HG03039 (cell line): ENCODE measurements around the gene JDP2.
"Not testable (repeated sequence)": the region's sequence is repeated elsewhere in the genome, so short reads cannot be mapped to it uniquely, and the experiment has no call there.

Source experiments
- ATAC-seq: cut with Tn5 transposase; IDR thresholded peaks from one replicate; pipeline ENCODE4 v1.9.1; 2021; ENCODE audit warnings: mild to moderate bottlenecking, moderate library complexity; ENCODE audit not compliant: unreplicated experiment

The JDP2 gene

GRCh38 chr14:75453817-75454434, 26.1 kb downstream of the JDP2 start:
- no peak for ATAC-seq

GRCh38 chr14:75454963-75455546, 27.2 kb downstream of the JDP2 start:
- ATAC-seq: no peak

GRCh38 chr14:75456069-75456996, 28.5 kb downstream of the JDP2 start:
- ATAC-seq: no peak

- no peak for ATAC-seq
Measured at GRCh38 chr14:75456997-75457335, 29.1 kb downstream of the JDP2 start.

- ATAC-seq: no peak
Measured at GRCh38 chr14:75457648-75458165, 29.9 kb downstream of the JDP2 start.

GRCh38 chr14:75458305-75458704, 30.5 kb downstream of the JDP2 start:
- no peak for ATAC-seq

GRCh38 chr14:75459099-75459741, 31.4 kb downstream of the JDP2 start:
- no peak for ATAC-seq

- no peak for ATAC-seq
Measured at GRCh38 chr14:75459791-75460190, 32.0 kb downstream of the JDP2 start.

- no peak for ATAC-seq
Measured at GRCh38 chr14:75460394-75460793, 32.6 kb downstream of the JDP2 start.

GRCh38 chr14:75461303-75461702, 33.5 kb downstream of the JDP2 start:
- ATAC-seq: no peak

GRCh38 chr14:75461755-75462349, 34.0 kb downstream of the JDP2 start:
- no peak for ATAC-seq

GRCh38 chr14:75464626-75465025, 36.8 kb downstream of the JDP2 start:
- ATAC-seq: no peak

- no peak for ATAC-seq
Measured at GRCh38 chr14:75467763-75468162, 39.9 kb downstream of the JDP2 start.

GRCh38 chr14:75469164-75469563, 41.3 kb downstream of the JDP2 start:
- ATAC-seq: no peak

GRCh38 chr14:75469606-75470237, 41.9 kb downstream of the JDP2 start:
- ATAC-seq: no peak

GRCh38 chr14:75470238-75470797, 42.5 kb downstream of the JDP2 start:
- no peak for ATAC-seq

GRCh38 chr14:75471059-75471458, 43.2 kb downstream of the JDP2 start:
- no peak for ATAC-seq

GRCh38 chr14:75474127-75474526, 46.3 kb downstream of the JDP2 start:
- not testable (repeated sequence) for ATAC-seq

GRCh38 chr14:75476274-75476995, 48.6 kb downstream of the JDP2 start:
- no peak for ATAC-seq
